K562 treated with DMSO at 1 percent for 48 hours (cell line): ENCODE measurements around the gene CTAGE6. TPM values are rescaled to one million over a fixed set of nuclear protein-coding genes. Genes with fewer than 3 reads are reported as not detected.

Source experiments
- total RNA-seq: library from RNA; unstranded; fragments of 300-600 nt; gene quantifications from 2 replicates; pipeline ENCODE4 v1.2.3, GENCODE V29; 2022; ENCODE audit warnings: low replicate concordance; ENCODE audit errors: extremely low read depth

CTAGE6 gene
- total RNA-seq, result not detected in 2 replicates

GRCh38 chr7:143757596-143757995, at the start of gene CTAGE6:
CTAGE6 (minus strand) TSS chr7:143757696; CDS start chr7:143757658, 38 bp downstream.

Other genes with a start within 250 kb of the CTAGE6 start
- not detected in 2 replicates for gene CTAGE15, start 185.9 kb downstream of the CTAGE6 start, total RNA-seq
- not detected in 2 replicates for gene TCAF2, start 136.7 kb downstream of the CTAGE6 start, total RNA-seq
- not detected in 2 replicates for gene TCAF1, start 144.5 kb upstream of the CTAGE6 start, total RNA-seq
- gene OR2F2, start 177.5 kb upstream of the CTAGE6 start, total RNA-seq, result not detected in 2 replicates
- not detected in 2 replicates for gene OR2F1, start 197.1 kb upstream of the CTAGE6 start, total RNA-seq
- gene OR6B1, start 242.6 kb upstream of the CTAGE6 start, total RNA-seq, result not detected in 2 replicates